GM12892 (cell line): ENCODE data around the gene INTU.

Experiments
- POLR2A ChIP-seq: IDR thresholded peaks from 2 replicates; pipeline ENCODE4 v1.6.1; 2011; ENCODE audit warnings: low read depth, low read length, control low read depth
- POLR2AphosphoS5 ChIP-seq: IDR thresholded peaks from 2 replicates; pipeline ENCODE4 v1.6.1; 2011; ENCODE audit warnings: low read depth, low read length, control low read depth

DNA sequence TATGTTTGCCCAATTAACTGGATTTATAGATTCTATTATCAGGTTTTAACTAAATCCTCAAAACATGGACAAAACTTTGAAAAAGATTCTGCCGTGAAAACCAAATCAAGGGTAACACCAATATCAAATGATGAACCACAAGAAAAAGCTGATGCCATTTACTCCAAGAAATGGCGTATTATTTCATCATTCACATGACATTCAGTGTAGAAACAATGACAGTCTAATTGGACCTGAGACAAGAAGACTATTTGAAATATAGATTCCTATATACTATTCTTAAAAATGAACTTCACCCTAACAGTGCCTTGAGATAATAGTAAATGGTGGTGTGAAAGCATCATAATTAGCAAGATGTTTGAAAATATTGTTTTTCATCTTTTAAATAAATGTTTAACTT, 102.2 kb downstream of the INTU start:
- TF ChIP-seq POLR2A, result no peak
- no peak for TF ChIP-seq POLR2AphosphoS5
